Measurements from ENCODE around the gene MBD3. TPM values are rescaled to one million over a fixed set of nuclear protein-coding genes. Genes with fewer than 3 reads are reported as not detected.
A peak's percentile ranks its signal among the peaks of the same experiment; 100 is the strongest.

The MBD3 gene
- total RNA-seq, 1 experiment from 2014 or later, result 191 TPM

DNA sequence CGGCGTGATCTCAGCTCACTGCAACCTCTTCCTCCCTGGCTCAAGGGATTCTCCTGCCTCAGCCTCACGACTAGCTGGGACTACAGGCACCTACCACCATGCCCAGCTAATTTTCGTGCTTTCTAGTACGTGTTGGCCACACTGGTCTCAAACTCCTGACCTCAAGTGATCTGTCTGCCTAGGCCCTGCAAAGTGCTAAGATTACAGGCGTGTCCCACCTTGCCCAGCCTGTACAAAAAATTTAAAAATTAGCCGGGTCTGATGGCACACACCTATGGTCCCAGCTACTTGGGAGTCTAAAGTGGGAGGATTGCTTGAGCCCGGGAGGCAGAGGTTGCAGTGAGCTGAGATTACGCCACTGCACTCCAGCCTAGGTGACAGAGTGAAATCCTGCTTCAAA lies 19.9 kb downstream of the MBD3 start:
- DNase-seq (ENCODE audit: low read depth), result no peak

- DNase-seq (ENCODE audit: low read depth), result no peak
Measured at GRCh38 chr19:1571358-1571757, 21.3 kb downstream of the MBD3 start.

GRCh38 chr19:1570836-1571235 lies 21.8 kb downstream of the MBD3 start:
- DNase-seq (ENCODE audit: low read depth), result no peak

DNA sequence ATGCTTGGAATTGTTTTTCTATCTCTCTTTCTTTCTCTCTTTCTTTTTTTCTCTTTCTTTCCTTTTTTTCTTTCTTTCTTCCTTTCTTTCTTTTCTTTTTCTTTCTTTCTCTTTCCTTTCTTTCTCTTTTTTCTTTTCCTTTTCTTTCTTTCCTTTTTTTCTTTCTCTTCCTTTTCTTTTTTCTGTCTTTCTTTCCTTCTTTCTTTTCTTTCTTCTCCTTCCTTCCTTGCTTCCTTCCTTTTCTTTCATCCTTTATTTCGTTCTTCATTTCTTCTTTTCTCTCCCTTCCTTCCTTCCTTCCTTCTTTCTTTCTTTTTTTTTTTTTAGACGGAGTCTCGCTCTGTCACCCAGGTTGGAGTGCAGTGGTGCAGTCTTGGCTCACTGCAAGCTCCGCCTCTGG lies 22.7 kb downstream of the MBD3 start:
- DNase-seq (ENCODE audit: low read depth), result no peak

DNA sequence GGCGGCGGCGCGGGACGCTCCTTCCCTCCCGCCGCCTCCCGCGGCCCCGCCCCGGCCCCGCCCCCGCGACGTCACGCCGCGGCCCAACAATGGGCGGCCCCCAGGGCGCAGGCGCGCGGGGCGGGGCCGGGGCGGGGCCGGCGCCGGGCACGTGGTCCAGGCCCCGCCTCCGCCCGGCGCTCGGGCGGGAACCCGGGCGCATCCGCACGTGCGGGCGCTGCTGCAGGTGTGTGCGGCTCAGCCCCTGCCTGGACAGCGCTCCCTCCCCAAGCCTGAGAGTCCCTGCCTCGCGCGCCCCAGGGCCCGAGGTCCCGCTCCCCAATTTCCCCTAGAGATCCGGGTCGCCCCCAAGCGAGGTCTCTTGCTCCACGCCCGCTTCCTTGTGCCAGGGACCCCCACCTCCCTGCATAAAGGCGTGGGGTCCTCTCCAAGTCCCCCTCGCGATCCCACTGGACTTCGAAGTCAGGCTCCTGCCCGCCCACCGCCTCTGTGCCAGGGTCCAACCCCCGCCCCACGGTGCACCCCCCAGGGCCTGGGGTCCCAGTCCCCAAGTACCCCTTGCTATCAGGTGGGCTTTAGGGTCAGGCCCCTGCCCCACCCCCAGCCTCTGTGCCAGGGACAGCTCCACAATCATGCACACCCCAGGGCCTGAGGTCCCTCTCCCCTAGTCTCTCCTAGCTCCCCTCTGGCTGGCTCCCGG lies 24.2 kb downstream of the MBD3 start, which contains the start of gene MEX3D:
TSS of gene MEX3D (minus strand) at position 6 of the 700 bp plus-strand sequence. CDS start 267 bp downstream, outside the sequence.
- DNase-seq (ENCODE audit: low read depth), result peak; percentile 67

- no peak for DNase-seq (ENCODE audit: low read depth)
Measured at GRCh38 chr19:1567848-1568227, 24.8 kb downstream of the MBD3 start.

DNA sequence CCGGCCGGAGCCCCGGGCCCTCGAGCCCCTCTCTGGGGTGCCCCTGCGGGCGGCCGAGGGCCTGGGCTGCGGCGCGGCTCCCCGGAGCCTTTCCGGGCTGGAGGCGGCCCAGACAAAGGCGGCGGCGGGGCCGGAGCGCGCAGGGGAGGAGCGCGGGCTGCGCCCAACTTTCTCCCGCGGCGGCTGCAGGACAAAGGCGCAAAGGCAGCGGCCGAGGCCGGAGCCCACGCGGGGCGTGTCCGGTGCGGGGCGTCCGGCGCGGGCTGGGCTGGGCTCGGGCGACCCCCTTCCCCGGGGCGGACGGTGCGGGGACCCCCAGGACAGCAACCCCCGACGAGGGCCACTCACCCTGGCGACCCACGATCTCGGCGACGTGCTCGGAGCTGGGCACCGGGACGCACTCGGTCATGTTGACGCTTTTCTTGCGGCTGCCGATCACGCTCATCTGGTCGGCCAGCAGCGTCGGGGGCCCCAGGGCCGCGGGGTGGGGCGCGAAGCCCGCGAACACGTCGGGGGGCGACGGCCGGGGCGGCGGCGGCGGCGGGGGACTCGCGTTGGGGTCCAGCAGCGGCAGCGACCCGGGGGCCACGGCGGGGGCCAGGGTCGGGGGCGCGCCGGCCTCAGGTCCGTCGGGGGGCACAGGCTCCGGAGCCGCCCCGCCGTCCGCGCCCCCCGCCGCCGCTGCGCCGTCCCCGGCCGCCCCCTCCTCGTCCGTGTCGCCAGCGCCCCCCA lies 25.4 kb downstream of the MBD3 start:
- DNase-seq (ENCODE audit: low read depth), result peak; percentile 19

DNA sequence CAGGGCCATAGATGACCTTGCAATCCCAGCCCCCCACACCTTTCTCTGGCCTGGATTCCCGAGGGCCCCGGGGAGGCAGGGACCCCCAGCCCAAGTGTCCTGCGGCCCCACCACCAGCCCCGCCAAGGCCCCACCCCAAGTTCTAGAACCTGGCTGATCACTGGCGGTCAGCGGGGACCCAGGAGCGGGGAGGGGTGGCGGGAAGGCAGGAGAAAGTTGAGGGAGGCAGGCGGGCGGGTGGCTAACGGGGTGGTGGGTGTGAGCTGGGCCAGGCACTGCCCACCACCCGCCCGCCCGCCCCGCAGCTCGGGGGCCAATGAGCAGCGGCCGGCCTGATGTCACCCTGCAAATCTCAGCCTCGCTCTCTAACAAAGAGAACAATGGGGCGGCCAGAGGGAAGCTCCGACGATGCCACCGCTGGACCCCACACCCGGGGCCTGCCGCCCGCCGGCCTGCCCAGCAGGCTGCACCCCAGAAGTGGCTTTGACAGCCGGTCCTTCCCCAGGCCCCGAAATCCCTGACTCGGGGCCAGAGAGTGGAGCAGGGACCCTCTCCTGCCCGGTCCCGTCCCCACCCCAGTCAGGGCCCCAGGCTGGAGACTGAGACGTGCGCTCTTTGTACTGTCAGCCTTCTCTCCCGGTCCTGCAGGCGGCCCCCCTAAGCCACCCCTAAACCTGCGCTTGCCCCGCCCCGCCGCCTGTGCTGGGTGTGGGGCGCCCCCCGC lies 26.1 kb downstream of the MBD3 start:
- peak; percentile 85 for DNase-seq (ENCODE audit: low read depth)

DNA sequence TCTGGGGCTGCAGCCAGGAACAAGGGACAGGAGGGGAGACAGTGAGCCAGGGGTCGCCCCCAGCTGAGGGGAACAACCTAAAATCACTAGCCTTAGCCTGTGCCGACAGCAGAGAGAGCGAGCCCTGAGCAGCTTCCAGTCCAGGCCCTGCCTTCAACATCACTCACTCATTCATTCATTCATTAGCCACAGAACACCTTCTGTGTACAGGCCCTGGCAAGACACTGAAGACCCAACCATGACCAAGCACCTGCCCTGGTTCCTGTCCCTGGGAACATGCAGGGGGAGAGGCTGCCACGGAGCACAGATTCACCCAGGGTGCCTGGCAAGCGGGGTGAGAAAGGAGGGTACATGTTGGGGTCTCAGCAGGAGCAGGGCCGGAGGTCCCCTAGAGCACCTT lies 29.4 kb downstream of the MBD3 start:
- DNase-seq (ENCODE audit: low read depth), result no peak

DNA sequence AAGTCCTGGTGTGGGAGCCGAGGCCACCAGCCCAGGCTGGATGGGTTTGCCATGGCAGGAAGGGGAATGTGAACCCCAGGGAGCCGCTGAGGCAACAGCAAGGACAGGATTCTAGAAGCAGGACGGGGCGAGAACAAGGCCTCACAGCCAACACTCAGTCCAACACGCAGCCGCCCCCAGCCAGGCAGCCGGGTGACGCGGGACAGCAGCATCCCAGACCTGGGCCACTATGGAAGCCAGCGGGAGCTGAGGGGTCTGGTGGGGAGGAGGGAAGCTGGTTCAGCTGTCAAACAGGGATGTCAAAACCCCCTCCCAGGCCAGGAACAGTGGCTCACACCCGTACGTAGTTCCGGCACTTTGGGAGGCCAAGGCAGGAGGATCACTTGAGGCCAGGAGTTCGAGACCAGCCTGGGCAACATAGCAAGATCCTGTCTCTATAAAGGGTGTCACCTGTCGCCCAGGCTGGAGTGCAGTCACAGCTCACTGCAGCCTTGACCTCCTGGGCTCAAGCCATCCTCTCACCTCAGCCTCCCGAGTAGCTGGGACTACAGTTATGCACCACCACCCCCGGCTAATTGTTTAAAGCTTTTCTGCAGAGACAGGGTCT lies 31.3 kb downstream of the MBD3 start:
- no peak for DNase-seq (ENCODE audit: low read depth)

- DNase-seq (ENCODE audit: low read depth), result no peak
Measured at GRCh38 chr19:1560286-1560882, 32.3 kb downstream of the MBD3 start.

DNA sequence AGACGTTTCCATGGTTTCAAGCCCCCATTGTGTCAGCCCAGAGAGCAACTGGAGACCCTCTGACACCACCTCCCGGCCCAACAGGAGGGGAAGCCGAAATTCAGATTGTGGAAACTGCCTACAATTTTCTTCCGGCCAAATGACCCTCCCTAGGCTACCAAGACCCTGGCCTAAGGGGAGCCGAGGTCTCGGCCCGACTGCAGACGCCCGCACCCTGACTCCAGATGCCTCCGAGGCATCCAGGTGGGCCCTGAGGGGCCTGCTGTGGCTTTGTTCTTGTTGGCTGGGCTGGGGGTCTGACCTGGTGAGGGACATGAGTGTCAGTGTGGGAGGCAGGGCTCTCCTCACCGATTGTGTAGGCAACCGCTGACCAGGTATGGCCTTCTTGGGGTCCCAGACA lies 34.1 kb downstream of the MBD3 start:
- DNase-seq (ENCODE audit: low read depth), result no peak

DNA sequence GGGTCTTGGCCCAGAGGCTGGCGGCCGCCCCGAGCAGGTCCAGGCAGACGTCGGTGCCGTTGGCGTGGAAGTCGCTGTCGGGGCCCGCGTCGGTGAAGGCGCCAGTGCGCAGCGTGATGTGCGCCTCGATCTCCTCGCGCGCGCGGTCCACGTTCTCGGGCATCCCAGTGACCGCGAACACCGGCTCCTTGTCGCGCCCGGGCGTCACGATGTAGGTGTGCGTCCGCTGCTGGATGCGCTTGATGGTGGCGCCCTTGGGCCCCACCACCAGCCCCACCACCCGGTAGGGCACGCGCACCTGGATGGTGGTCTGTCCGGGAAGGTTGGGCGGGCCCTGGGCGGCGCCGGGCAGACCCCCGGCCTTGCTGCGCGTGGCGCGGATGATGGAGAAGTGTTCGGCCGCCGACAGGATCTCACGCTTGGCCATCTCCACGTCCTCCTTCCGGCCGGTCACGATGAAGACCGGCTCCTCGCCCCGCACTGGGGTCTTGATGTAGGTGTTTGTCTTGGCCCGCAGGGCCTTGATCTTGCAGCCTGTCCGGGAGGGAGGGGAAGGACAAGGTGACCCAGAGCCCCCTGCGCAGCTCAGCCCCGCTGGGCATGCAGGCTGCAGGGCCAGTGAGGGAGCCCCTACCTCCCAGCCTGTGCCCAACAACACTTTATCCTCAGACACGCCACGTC lies 36.1 kb downstream of the MBD3 start:
- DNase-seq (ENCODE audit: low read depth), result no peak

GRCh38 chr19:1555487-1556389 lies 36.9 kb downstream of the MBD3 start:
- DNase-seq (ENCODE audit: low read depth), result no peak

DNA sequence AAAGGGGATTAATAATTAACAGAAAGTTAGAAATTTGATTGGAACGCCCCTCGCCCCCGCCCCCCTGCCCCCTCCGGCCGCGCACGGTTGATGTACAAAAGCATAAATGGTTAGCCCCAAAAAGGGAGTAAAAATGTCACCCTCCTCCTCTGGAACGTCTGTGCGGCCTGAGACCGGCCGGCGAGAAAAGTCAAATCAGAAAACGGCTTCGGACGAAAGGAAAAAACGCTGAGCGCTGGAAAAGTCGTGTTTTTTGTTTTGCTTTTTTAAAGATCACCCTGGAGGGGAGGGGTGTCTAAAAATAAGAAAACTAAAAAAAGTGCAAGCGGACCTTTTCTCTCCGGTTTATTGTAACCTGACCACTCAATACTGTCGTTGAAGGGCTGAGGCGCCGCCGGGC lies 37.7 kb downstream of the MBD3 start:
- no peak for DNase-seq (ENCODE audit: low read depth)

GRCh38 chr19:1553415-1553814 lies 39.2 kb downstream of the MBD3 start:
- DNase-seq (ENCODE audit: low read depth), result no peak

GRCh38 chr19:1551068-1552040 lies 41.3 kb downstream of the MBD3 start:
- DNase-seq (ENCODE audit: low read depth), result no peak

DNA sequence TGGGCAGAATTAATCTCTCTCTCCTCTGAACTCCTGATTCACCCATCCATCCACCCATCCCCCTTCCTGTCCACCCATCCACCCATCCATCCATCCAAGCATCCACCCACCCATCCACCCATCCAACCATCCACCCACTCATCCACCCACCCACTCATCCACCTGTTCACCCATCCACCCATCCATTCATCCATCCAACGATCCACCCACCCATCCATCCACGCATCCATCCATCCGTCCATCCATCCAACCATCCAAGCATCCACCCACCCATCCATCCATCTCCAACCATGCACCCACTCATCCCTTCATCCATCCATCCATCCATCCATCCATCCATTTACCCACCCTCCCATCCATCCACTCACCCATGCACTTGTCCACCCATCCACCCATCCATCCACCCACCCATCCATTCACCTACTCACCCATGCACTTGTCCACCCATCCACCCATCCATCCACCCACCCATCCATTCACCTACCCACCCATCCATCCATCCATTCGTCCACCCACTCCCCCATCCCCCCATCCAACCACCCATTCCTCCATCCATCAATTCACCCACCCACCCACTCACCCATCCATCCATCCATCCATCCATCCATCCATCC lies 43.2 kb downstream of the MBD3 start:
- no peak for DNase-seq (ENCODE audit: low read depth)

Data from LHCN-M2 (cell line).